Left ventricle myocardium inferior (tissue), 1 donor: Measurements from ENCODE around the gene ZBTB3. TPM values are rescaled to one million over a fixed set of nuclear protein-coding genes. Genes with fewer than 3 reads are reported as not detected.
A peak's percentile ranks its signal among the peaks of the same experiment; 100 is the strongest.

Experiments
- DNase-seq: peaks from one replicate; pipeline ENCODE4 v3.0.0-alpha.2; 2020
- H3K27ac ChIP-seq: fragments of 200-600 bp; replicated peaks from 2 replicates; pipeline ENCODE4 v1.8.0; 2021
- H3K27me3 ChIP-seq: fragments of 200-600 bp; 2 replicates; pipeline ENCODE4 v1.8.0; 2021; ENCODE audit warnings: low read depth
- H3K36me3 ChIP-seq: fragments of 200-600 bp; 2 replicates; pipeline ENCODE4 v1.8.0; 2021
- H3K4me1 ChIP-seq: fragments of 200-600 bp; 2 replicates; pipeline ENCODE4 v1.8.0; 2021
- H3K4me3 ChIP-seq: fragments of 200-600 bp; 2 replicates; pipeline ENCODE4 v1.8.0; 2021; ENCODE audit warnings: mild to moderate bottlenecking, moderate library complexity
- H3K9me3 ChIP-seq: fragments of 200-600 bp; replicated peaks from 2 replicates; pipeline ENCODE4 v1.8.0; 2021
- intact Hi-C: fragments of 100-400 bp; cut with micrococcal nuclease; formaldehyde crosslinking; loops from one replicate; pipeline ENCODE4 v1.11.0; 2022
- total RNA-seq: library from RNA; stranded (reverse); fragmentation: NEBNext Ultra II Directional; extraction: Animal tissue kit (Norgen Biotek cat#: 25700); gene quantifications from one replicate; pipeline ENCODE4 v1.2.1, GENCODE V29; 2021
- TF ChIP-seq, protein P1 (sequence below): fragments of 200-600 bp; IDR thresholded peaks from 2 replicates; pipeline ENCODE4 v1.8.0; 2021; ENCODE audit warnings: antibody characterized with exemption, mild to moderate bottlenecking, borderline replicate concordance
- donor health status: DM: no; HTN: yes; CAD: no; lungs with severe emphysema.

The ZBTB3 gene
- total RNA-seq, 1 donor from 2014 or later: 9.5 TPM

DNA sequence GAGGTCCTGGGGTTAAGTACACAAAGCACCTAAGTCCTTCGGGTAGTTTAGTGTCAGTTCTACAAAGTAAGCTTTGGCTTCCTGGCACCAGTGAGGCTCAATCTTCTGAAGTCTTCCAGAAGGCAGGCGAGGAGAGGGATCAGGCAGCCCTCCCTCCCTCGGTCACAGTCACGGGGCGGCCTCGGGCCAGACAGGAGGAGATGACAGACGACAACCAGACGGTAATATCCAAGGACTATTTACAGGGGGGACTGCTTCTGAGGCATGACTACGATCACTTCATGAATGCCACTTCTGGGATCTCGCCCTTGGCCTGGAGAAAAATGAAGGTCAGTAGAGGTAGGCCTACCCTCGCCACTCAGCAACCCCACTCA lies 38.2 kb upstream of the ZBTB3 start:
- TF ChIP-seq, protein P1, sequence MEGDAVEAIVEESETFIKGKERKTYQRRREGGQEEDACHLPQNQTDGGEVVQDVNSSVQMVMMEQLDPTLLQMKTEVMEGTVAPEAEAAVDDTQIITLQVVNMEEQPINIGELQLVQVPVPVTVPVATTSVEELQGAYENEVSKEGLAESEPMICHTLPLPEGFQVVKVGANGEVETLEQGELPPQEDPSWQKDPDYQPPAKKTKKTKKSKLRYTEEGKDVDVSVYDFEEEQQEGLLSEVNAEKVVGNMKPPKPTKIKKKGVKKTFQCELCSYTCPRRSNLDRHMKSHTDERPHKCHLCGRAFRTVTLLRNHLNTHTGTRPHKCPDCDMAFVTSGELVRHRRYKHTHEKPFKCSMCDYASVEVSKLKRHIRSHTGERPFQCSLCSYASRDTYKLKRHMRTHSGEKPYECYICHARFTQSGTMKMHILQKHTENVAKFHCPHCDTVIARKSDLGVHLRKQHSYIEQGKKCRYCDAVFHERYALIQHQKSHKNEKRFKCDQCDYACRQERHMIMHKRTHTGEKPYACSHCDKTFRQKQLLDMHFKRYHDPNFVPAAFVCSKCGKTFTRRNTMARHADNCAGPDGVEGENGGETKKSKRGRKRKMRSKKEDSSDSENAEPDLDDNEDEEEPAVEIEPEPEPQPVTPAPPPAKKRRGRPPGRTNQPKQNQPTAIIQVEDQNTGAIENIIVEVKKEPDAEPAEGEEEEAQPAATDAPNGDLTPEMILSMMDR: peak; percentile 3
- Histone ChIP-seq H3K4me3 (peak overlapping the region; percentile 93), H3K27me3 (no peaks in the 10 kb centered on the region), H3K4me1 (peaks cover 64% of the 10 kb centered on the region), H3K27ac (peak overlapping the region; percentile 95), H3K36me3 (peaks cover 71% of the 10 kb centered on the region), H3K9me3 (no peaks in the 10 kb centered on the region)
- intact Hi-C loops: no loop called here
- peak; percentile 45 for DNase-seq

DNA sequence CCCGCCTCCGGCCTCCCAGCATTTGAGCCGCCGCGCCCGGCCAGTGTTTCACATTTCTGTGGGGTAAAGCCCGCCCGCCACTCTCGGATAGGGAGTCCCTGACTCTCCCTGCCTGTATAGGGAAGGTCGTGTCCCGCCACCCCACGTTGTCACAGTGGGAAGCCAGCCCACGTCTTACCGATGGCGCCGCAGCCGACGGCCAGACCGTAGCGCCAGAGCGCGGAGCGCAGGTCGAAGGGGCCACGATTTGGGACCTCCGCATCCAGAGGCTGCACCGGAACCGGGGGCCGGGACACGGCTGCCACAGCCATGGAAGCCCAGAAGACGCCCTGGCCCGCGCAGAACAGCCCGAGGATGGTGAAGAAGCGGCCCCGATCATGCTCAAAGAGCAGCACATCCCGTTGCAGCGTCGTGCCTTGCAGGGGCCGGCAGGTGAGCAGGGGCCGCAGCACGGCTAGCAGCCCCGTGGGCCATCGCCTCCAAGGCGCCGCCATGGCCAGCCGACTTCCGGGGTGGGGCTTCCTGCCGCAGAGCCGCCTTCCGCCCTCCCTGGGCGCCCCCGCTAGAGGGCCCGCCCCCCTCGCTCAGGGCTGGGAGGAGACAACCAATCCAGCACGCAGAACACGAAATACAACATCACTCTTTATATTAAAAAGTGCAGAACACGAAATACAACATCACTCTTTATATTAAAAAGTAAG lies 37.7 kb upstream of the ZBTB3 start, which contains the start of gene TMEM223:
TMEM223 (minus strand) TSS at position 506 of the 701 bp plus-strand sequence; CDS start at position 494, 12 bp downstream.
- Histone ChIP-seq H3K27me3 (no peaks in the 10 kb centered on the region), H3K27ac (peak within 1 kb of the TSS; percentile 95), H3K36me3 (peaks cover 66% of the 10 kb centered on the region), H3K9me3 (no peaks in the 10 kb centered on the region), H3K4me1 (peaks cover 69% of the 10 kb centered on the region), H3K4me3 (peak within 1 kb of the TSS; percentile 93)
- TF ChIP-seq, protein P1: peak; percentile 21
- DNase-seq: peak; percentile 90
- intact Hi-C loops: no loop called here

DNA sequence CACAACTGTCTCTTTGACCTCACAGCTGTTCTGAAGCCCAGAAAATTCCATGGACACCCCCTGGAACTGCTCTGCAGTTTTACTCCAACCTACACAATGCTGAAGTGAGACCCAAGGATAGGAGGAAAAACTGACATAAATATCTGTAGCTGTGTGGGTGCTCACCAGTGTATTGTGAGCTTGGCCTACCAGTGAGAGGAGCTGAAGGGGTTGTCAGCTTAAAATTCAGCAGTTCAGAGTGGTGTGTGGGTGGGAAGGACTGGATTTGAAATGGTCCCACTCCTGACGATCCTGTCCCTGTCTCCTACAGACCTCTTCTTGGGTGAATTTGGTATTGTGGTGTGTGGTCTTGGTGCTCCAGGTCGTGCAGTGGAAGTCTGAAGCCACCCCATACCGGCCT lies 35.6 kb upstream of the ZBTB3 start:
- H3K36me3 ChIP-seq: peaks cover 48% of the 10 kb centered on the region
- peaks cover 84% of the 10 kb centered on the region for H3K4me1 ChIP-seq
- peak overlapping the region; percentile 100 for H3K27ac ChIP-seq
- H3K4me3 ChIP-seq: no peak overlapping the region
- intact Hi-C loops: loop anchor here (5.0 kb wide), 1 partner anchor 73 kb away; no protein-coding TSS in a partner anchor
- no peaks in the 10 kb centered on the region for H3K27me3 ChIP-seq
- H3K9me3 ChIP-seq: no peaks in the 10 kb centered on the region
- DNase-seq: no peak
- TF ChIP-seq, protein P1: no peak

DNA sequence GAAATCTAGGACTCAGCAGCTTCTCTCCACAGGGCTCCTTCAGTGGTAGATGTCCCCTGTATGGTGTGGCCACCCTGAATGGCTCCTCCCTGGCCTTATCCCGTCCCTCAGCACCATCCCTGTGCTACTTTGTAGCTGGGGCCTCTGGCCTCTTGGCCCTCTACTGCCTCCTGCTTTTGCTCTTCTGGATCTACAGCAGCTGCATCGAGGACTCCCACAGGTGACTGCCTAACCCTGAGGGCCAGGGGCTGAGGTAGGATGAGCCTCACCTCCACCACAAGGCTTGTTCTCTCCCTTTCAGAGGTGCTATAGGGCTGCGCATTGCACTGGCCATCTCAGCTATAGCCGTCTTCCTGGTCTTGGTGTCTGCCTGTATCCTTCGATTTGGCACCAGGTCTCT lies 35.0 kb upstream of the ZBTB3 start:
- Histone ChIP-seq H3K4me3 (peak overlapping the region; percentile 99), H3K27ac (peak overlapping the region; percentile 100), H3K27me3 (no peaks in the 10 kb centered on the region), H3K36me3 (peaks cover 42% of the 10 kb centered on the region), H3K9me3 (no peaks in the 10 kb centered on the region), H3K4me1 (peaks cover 84% of the 10 kb centered on the region)
- no peak for DNase-seq
- intact Hi-C loops: loop anchor here (5.0 kb wide), 1 partner anchor 73 kb away; no protein-coding TSS in a partner anchor
- TF ChIP-seq, protein P1: no peak

DNA sequence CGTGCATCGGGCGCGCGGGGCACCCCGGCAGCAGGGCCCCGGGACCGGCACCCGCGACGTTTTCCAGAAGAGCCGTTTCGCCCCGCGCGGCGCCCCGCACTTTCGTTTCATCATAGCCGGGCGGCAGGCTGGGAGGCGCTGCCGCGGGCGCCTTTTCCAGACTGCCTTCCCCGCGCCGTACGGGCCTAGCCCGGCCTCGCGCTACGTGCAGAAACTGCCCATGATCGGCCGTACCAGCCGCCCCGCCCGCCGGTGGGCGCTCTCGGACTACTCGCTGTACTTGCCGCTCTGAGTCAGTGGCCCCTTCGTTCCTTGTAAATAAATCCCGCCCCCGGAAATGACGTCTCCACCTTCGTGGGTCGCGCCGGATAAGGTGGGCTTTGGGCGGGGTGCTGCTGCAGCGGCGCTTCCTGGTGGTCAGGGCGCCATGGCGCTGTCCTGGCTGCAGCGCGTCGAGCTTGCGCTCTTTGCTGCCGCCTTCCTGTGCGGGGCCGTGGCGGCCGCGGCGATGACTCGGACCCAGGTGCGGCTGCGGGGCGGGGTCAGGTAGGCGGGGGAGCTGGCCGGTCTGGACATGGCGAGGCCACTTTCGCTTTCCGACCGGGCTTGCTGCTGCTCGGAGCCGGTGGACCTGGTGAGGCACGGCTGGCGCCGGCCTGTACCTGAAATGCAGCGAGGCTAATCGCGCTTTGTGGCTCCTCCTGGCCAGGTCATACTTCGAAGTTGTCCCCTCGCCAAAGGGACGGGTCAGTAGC lies 33.2 kb upstream of the ZBTB3 start, which contains the start of gene TMEM179B:
TMEM179B (plus strand) TSS at position 398 of the 755 bp plus-strand sequence; CDS start at position 428, 30 bp downstream.
- peaks cover 68% of the 10 kb centered on the region for H3K4me1 ChIP-seq
- no peaks in the 10 kb centered on the region for H3K27me3 ChIP-seq
- no peaks in the 10 kb centered on the region for H3K9me3 ChIP-seq
- peak within 1 kb of the TSS; percentile 99 for H3K4me3 ChIP-seq
- peaks cover 31% of the 10 kb centered on the region for H3K36me3 ChIP-seq
- peak; percentile 97 for DNase-seq
- intact Hi-C loops: loop anchor here (5.0 kb wide), 1 partner anchor 75 kb away; no protein-coding TSS in a partner anchor
- peak within 1 kb of the TSS; percentile 100 for H3K27ac ChIP-seq
- TF ChIP-seq, protein P1: peak; percentile 29
